ENCODE measurements around the gene MYPOP. TPM values are rescaled to one million over a fixed set of nuclear protein-coding genes. Genes with fewer than 3 reads are reported as not detected.

MYPOP gene
- total RNA-seq, 1 experiment from 2014 or later: 13.6 TPM

DNA sequence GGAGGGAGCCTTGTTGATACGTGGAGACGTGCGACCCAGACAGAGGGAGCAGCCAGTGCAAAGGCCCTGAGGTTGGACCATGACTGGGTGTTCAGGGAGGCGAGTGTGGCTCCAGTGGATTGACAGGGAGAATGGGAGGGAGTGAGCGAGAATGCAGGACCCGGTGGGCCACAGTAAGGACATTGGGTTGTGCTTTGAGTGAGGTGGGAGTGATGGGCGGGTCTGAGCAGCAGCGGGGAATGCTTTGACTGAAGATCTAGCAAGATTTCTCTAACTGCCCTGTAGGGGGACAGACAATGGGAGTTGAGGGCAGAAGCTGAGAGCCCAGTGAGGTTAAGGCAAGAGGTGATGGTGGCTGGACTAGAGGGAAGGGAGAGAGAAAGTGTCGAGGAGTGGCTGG lies 19.9 kb upstream of the MYPOP start:
- intact Hi-C loops (cut with micrococcal nuclease; ENCODE audit: unreplicated experiment): no loop called here
- DNase-seq: no peak
- no peak for TF ChIP-seq EZH2 (IDR thresholded peaks at IDR 0.05; ENCODE audit: low read depth)
- TF ChIP-seq, protein P1, sequence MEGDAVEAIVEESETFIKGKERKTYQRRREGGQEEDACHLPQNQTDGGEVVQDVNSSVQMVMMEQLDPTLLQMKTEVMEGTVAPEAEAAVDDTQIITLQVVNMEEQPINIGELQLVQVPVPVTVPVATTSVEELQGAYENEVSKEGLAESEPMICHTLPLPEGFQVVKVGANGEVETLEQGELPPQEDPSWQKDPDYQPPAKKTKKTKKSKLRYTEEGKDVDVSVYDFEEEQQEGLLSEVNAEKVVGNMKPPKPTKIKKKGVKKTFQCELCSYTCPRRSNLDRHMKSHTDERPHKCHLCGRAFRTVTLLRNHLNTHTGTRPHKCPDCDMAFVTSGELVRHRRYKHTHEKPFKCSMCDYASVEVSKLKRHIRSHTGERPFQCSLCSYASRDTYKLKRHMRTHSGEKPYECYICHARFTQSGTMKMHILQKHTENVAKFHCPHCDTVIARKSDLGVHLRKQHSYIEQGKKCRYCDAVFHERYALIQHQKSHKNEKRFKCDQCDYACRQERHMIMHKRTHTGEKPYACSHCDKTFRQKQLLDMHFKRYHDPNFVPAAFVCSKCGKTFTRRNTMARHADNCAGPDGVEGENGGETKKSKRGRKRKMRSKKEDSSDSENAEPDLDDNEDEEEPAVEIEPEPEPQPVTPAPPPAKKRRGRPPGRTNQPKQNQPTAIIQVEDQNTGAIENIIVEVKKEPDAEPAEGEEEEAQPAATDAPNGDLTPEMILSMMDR (conservative IDR thresholded peaks at IDR 0.05): no peak; the same call in 1 of the 2 replicates
- no peaks in the 10 kb centered on the region for H3K9me3 ChIP-seq (ENCODE audit: insufficient read depth, low read depth)
- no peaks in the 10 kb centered on the region for H3K27me3 ChIP-seq (ENCODE audit: insufficient read depth, low read depth)
- H3F3A ChIP-seq (ENCODE audit: insufficient read depth, low read depth): peaks cover 28% of the 10 kb centered on the region
- H3K4me1 ChIP-seq (replicated peaks; ENCODE audit: insufficient read depth): peaks cover 9% of the 10 kb centered on the region
- H3K4me2 ChIP-seq: no peak overlapping the region
- H3K9me2 ChIP-seq (ENCODE audit: insufficient read depth): no peaks in the 10 kb centered on the region
- ChIA-PET POLR2A (ENCODE audit: unreplicated experiment) (no interaction called here), CTCF (no interaction called here)
- H3K36me3 ChIP-seq (ENCODE audit: low read depth): no peaks in the 10 kb centered on the region
- no peak overlapping the region for H2AFZ ChIP-seq
- no peak overlapping the region for H3K4me3 ChIP-seq
- BruUV-seq (replicated peaks): no TSS peak
- no peak overlapping the region for H3K27ac ChIP-seq
- no peaks in the 10 kb centered on the region for H4K20me1 ChIP-seq (ENCODE audit: insufficient read depth)
- no peaks in the 10 kb centered on the region for H3K79me2 ChIP-seq (ENCODE audit: low read depth)

DNA sequence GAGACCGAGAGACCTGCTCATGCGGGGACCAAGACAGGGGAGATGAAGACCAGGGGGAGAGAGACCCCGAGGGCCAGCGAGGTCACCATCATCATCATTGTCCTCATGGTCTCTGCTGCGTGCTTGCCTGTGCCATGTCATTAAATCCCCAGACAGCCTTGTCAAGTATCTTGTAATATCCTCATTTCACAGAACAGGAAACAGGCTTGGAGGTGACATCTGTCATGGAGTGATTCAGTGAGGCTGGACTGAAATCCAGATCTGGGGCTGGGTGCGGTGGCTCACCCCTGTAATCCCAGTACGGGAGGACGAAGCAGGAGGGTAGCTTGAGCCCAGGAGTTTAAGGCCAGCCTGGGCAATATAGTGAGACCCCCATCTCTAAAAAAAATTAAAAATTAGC lies 18.0 kb upstream of the MYPOP start:
- Histone ChIP-seq H3K4me1 (replicated peaks; ENCODE audit: insufficient read depth) (peaks cover 12% of the 10 kb centered on the region), H3K9me3 (ENCODE audit: insufficient read depth, low read depth) (no peaks in the 10 kb centered on the region), H3K27me3 (ENCODE audit: insufficient read depth, low read depth) (no peaks in the 10 kb centered on the region), H3K4me3 (no peak overlapping the region), H3K4me2 (no peak overlapping the region), H3K79me2 (ENCODE audit: low read depth) (no peaks in the 10 kb centered on the region), H4K20me1 (ENCODE audit: insufficient read depth) (no peaks in the 10 kb centered on the region), H3K9me2 (ENCODE audit: insufficient read depth) (no peaks in the 10 kb centered on the region), H3K36me3 (ENCODE audit: low read depth) (no peaks in the 10 kb centered on the region), H3K27ac (no peak overlapping the region), H2AFZ (no peak overlapping the region), H3F3A (ENCODE audit: insufficient read depth, low read depth) (peaks cover 23% of the 10 kb centered on the region)
- intact Hi-C loops (cut with micrococcal nuclease; ENCODE audit: unreplicated experiment): no loop called here
- no TSS peak for BruUV-seq (replicated peaks)
- TF ChIP-seq EZH2 (IDR thresholded peaks at IDR 0.05; ENCODE audit: low read depth): no peak
- TF ChIP-seq, protein P1 (conservative IDR thresholded peaks at IDR 0.05): no peak
- CTCF ChIA-PET: interaction anchor here (0.7 kb wide), 1 partner anchor 67 kb away, joined by 5 read pairs; no protein-coding TSS in a partner anchor
- no peak for DNase-seq
- POLR2A ChIA-PET (ENCODE audit: unreplicated experiment): no interaction called here

DNA sequence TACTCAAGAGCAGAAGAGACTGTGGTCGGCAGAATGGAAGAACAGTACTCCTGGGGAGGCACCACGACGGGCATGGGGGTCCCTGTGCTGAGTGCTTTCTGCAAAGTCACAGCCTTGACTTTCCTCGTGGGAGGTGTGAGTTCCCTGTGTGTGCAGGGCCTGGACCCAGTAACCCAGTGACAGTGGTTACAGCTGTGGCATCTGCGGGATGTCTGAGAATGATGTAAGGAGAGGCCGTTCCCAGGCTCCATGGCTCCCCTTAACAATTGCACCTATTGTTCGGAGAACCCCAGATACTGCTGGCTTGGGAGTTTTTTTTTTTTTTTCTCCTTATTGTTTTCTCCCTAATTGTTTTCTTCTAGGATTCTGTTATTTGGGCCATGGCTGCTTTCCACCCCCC lies 17.3 kb upstream of the MYPOP start:
- DNase-seq: no peak
- intact Hi-C loops (cut with micrococcal nuclease; ENCODE audit: unreplicated experiment): no loop called here
- ChIA-PET POLR2A (ENCODE audit: unreplicated experiment) (interaction anchor here (0.7 kb wide), 1 partner anchor 28 kb away, joined by 3 read pairs; no protein-coding TSS in a partner anchor), CTCF (interaction anchor here (0.6 kb wide), 1 partner anchor 103 kb away, joined by 3 read pairs; no protein-coding TSS in a partner anchor)
- no peak overlapping the region for H3K4me2 ChIP-seq
- H4K20me1 ChIP-seq (ENCODE audit: insufficient read depth): no peaks in the 10 kb centered on the region
- peaks cover 22% of the 10 kb centered on the region; the same call in 1 of the 2 replicates for H3F3A ChIP-seq (ENCODE audit: insufficient read depth, low read depth)
- no peaks in the 10 kb centered on the region for H3K9me3 ChIP-seq (ENCODE audit: insufficient read depth, low read depth)
- no peaks in the 10 kb centered on the region for H3K9me2 ChIP-seq (ENCODE audit: insufficient read depth)
- H3K27me3 ChIP-seq (ENCODE audit: insufficient read depth, low read depth): no peaks in the 10 kb centered on the region
- no peak overlapping the region for H2AFZ ChIP-seq
- no peaks in the 10 kb centered on the region for H3K36me3 ChIP-seq (ENCODE audit: low read depth)
- H3K4me3 ChIP-seq: no peak overlapping the region
- H3K79me2 ChIP-seq (ENCODE audit: low read depth): no peaks in the 10 kb centered on the region
- no TSS peak for BruUV-seq (replicated peaks)
- H3K27ac ChIP-seq: no peak overlapping the region
- TF ChIP-seq, protein P1 (conservative IDR thresholded peaks at IDR 0.05): no peak
- TF ChIP-seq EZH2 (IDR thresholded peaks at IDR 0.05; ENCODE audit: low read depth): no peak
- peaks cover 14% of the 10 kb centered on the region for H3K4me1 ChIP-seq (replicated peaks; ENCODE audit: insufficient read depth)
